MM.1S (cell line): ENCODE results near the gene CISH.

Experiments used
- DNase-seq: peaks from one replicate; pipeline ENCODE4 v3.0.0-alpha.2; 2015
- H2AFZ ChIP-seq: fragments of 300-600 bp; sonication (generic); 2 replicates; pipeline ENCODE4 v1.6.0; 2016; ENCODE audit warnings: antibody characterized with exemption, low read length
- H3F3A ChIP-seq: fragments of 300-600 bp; sonication (generic); 2 replicates; pipeline ENCODE4 v1.6.1; 2016; ENCODE audit warnings: mild to moderate bottlenecking, antibody characterized with exemption, low read length, moderate library complexity, mixed read lengths; ENCODE audit not compliant: insufficient read depth
- H3K27ac ChIP-seq: fragments of 300-600 bp; sonication (generic); 2 replicates; pipeline ENCODE4 v1.5.1; 2016; ENCODE audit warnings: mild to moderate bottlenecking, low read length
- H3K27me3 ChIP-seq: fragments of 300-600 bp; sonication (generic); replicated peaks from 2 replicates; pipeline ENCODE4 v1.6.0; 2016; ENCODE audit warnings: low read length; ENCODE audit not compliant: insufficient read depth
- H3K36me3 ChIP-seq: fragments of 300-600 bp; sonication (generic); replicated peaks from 2 replicates; pipeline ENCODE4 v1.6.1; 2016; ENCODE audit warnings: mild to moderate bottlenecking, low read length, mixed read lengths; ENCODE audit not compliant: insufficient read depth
- H3K4me1 ChIP-seq: fragments of 300-600 bp; sonication (generic); 2 replicates; pipeline ENCODE4 v1.6.1; 2016; ENCODE audit warnings: low read length, mixed read lengths
- H3K4me2 ChIP-seq: fragments of 300-600 bp; sonication (generic); 2 replicates; pipeline ENCODE4 v1.6.0; 2016; ENCODE audit warnings: low read depth, low read length
- H3K4me3 ChIP-seq: fragments of 300-600 bp; sonication (generic); 2 replicates; pipeline ENCODE4 v1.5.1; 2016; ENCODE audit warnings: low read length, mixed read lengths
- H3K79me2 ChIP-seq: fragments of 300-600 bp; sonication (generic); 2 replicates; pipeline ENCODE4 v1.6.1; 2016; ENCODE audit warnings: mixed run types, low read length, mixed read lengths
- H3K9ac ChIP-seq: fragments of 300-600 bp; sonication (generic); 2 replicates; pipeline ENCODE4 v1.6.1; 2016; ENCODE audit warnings: low read length, mixed read lengths
- H3K9me2 ChIP-seq: fragments of 300-600 bp; sonication (generic); replicated peaks from 2 replicates; pipeline ENCODE4 v1.6.1; 2016; ENCODE audit warnings: mild to moderate bottlenecking, low read length, mixed read lengths; ENCODE audit not compliant: insufficient read depth
- H3K9me3 ChIP-seq: fragments of 300-600 bp; sonication (generic); replicated peaks from 2 replicates; pipeline ENCODE4 v1.6.1; 2016; ENCODE audit warnings: mild to moderate bottlenecking, low read length, mixed read lengths; ENCODE audit not compliant: insufficient read depth
- H4K20me1 ChIP-seq: fragments of 300-600 bp; sonication (generic); 2 replicates; pipeline ENCODE4 v1.6.1; 2016; ENCODE audit warnings: mild to moderate bottlenecking, low read length, moderate library complexity, mixed read lengths; ENCODE audit not compliant: insufficient read depth
- EZH2 ChIP-seq: fragments of 300-600 bp; sonication (generic); optimal IDR thresholded peaks from 2 replicates; pipeline ENCODE3; 2017; ENCODE audit warnings: low read depth, mild to moderate bottlenecking, antibody characterized with exemption, low read length, mixed read lengths
- EZH2phosphoT487 ChIP-seq: fragments of 300-600 bp; sonication (generic); IDR thresholded peaks from 2 replicates; pipeline ENCODE4 v1.6.1; 2018; ENCODE audit warnings: antibody characterized with exemption, low read length
- TF ChIP-seq, protein P1 (sequence below): fragments of 300-600 bp; sonication (generic); IDR thresholded peaks from 2 replicates; pipeline ENCODE4 v1.5.1; 2016; ENCODE audit warnings: antibody characterized with exemption, low read length, mixed read lengths

Gene CISH

GRCh38 chr3:50612970-50613846 is 1.6 kb upstream of the CISH start:
- Histone ChIP-seq H3K79me2 (peaks cover 11% of the 10 kb centered on the region), H3F3A (peaks cover 21% of the 10 kb centered on the region), H2AFZ (no peak overlapping the region; the same call in 1 of the 2 replicates), H3K9ac (no peak overlapping the region; the same call in 1 of the 2 replicates), H3K9me2 (no peaks in the 10 kb centered on the region), H3K4me3 (no peak overlapping the region), H3K4me2 (peak overlapping the region; percentile 99), H3K27ac (no peak overlapping the region), H3K27me3 (no peaks in the 10 kb centered on the region), H3K36me3 (no peaks in the 10 kb centered on the region), H3K9me3 (no peaks in the 10 kb centered on the region), H3K4me1 (peaks cover 23% of the 10 kb centered on the region), H4K20me1 (no peaks in the 10 kb centered on the region)
- no peak for DNase-seq
- TF ChIP-seq EZH2 (no peak), EZH2phosphoT487 (no peak)
- TF ChIP-seq, protein P1, sequence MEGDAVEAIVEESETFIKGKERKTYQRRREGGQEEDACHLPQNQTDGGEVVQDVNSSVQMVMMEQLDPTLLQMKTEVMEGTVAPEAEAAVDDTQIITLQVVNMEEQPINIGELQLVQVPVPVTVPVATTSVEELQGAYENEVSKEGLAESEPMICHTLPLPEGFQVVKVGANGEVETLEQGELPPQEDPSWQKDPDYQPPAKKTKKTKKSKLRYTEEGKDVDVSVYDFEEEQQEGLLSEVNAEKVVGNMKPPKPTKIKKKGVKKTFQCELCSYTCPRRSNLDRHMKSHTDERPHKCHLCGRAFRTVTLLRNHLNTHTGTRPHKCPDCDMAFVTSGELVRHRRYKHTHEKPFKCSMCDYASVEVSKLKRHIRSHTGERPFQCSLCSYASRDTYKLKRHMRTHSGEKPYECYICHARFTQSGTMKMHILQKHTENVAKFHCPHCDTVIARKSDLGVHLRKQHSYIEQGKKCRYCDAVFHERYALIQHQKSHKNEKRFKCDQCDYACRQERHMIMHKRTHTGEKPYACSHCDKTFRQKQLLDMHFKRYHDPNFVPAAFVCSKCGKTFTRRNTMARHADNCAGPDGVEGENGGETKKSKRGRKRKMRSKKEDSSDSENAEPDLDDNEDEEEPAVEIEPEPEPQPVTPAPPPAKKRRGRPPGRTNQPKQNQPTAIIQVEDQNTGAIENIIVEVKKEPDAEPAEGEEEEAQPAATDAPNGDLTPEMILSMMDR, result no peak

DNA sequence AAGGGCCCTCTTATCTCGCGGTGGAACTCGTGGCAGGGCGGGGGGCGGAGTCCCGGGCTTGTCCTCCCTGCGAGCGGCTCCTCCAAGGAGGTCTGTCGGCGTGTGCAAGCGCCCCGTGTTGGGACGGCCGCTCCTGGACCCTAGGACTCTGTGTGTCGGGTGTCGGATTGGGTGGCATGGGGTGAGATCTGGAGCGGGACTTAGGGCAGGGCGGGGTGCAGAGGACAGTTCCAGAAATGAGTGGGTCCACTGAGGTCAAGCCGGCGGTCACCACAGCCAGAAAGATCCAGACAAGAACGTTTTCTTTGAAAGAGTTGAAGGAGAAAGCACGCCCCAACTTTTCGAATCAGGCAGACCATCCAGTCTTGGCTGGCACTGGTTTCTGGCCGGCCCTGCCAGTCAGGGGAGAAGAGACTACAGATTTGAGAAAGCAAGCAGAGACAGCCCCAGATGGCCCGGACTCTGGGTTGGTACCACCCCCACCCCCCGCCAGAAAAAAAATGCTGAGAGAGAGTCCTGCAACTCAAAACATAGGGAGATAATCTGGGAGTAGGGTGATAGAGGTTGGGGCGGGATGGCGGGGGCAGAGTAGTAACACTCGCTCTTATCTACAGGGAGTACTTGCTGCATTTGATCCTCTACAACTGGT is 784 bp upstream of the CISH start:
- peak overlapping the region; percentile 96 for H2AFZ ChIP-seq
- H3K79me2 ChIP-seq, result peaks cover 2% of the 10 kb centered on the region; the same call in 1 of the 2 replicates
- no peak for DNase-seq
- TF ChIP-seq, protein P1, result no peak
- TF ChIP-seq EZH2phosphoT487 (no peak), EZH2 (no peak)
- no peaks in the 10 kb centered on the region for H4K20me1 ChIP-seq
- H3K9ac ChIP-seq, result peak overlapping the region; percentile 53; the same call in 1 of the 2 replicates
- no peak overlapping the region for H3K27ac ChIP-seq
- H3K9me2 ChIP-seq, result no peaks in the 10 kb centered on the region
- no peaks in the 10 kb centered on the region for H3K9me3 ChIP-seq
- H3K36me3 ChIP-seq, result no peaks in the 10 kb centered on the region
- H3K4me1 ChIP-seq, result peaks cover 18% of the 10 kb centered on the region
- no peaks in the 10 kb centered on the region for H3K27me3 ChIP-seq
- H3K4me3 ChIP-seq, result peak overlapping the region; percentile 76
- peak overlapping the region; percentile 99 for H3K4me2 ChIP-seq
- peaks cover 21% of the 10 kb centered on the region for H3F3A ChIP-seq

- TF ChIP-seq EZH2phosphoT487 (no peak), EZH2 (no peak)
- TF ChIP-seq, protein P1, result no peak
- Histone ChIP-seq H2AFZ (peak overlapping the region; percentile 96), H3K27ac (no peak overlapping the region), H3K79me2 (no peaks in the 10 kb centered on the region), H4K20me1 (no peaks in the 10 kb centered on the region), H3K27me3 (no peaks in the 10 kb centered on the region), H3K9me2 (no peaks in the 10 kb centered on the region), H3K9me3 (no peaks in the 10 kb centered on the region), H3K4me3 (peak overlapping the region; percentile 76), H3K4me2 (peak overlapping the region; percentile 99), H3F3A (peaks cover 14% of the 10 kb centered on the region; the same call in 1 of the 2 replicates), H3K36me3 (no peaks in the 10 kb centered on the region), H3K9ac (peak overlapping the region; percentile 53; the same call in 1 of the 2 replicates), H3K4me1 (peaks cover 18% of the 10 kb centered on the region)
- DNase-seq, result no peak
Measured at GRCh38 chr3:50610992-50611463, 546 bp downstream of the CISH start.
